Psoas muscle (tissue), 8 donors: ENCODE measurements around the gene CCDC69. TPM values are rescaled to one million over a fixed set of nuclear protein-coding genes. Genes with fewer than 3 reads are reported as not detected.
A peak's percentile ranks its signal among the peaks of the same experiment; 100 is the strongest.

Experiments
- ATAC-seq, 4 donors: fragments of 200-7000 bp; cut with Tn5 transposase; one replicate each; pipeline ENCODE4 v1.9.1; 2020; ENCODE audit warnings: moderate library complexity in 3 of 4, mild to moderate bottlenecking in 2 of 4
- DNase-seq, 2 donors: peaks; one replicate each; pipeline ENCODE4 v3.0.0-alpha.2; 2020
- H3K27ac ChIP-seq: fragments of 200-600 bp; one replicate; pipeline ENCODE4 v1.8.0; 2022
- H3K27me3 ChIP-seq, 3 donors: fragments of 200-600 bp in 1 of 3; one replicate each; pipeline versions ENCODE4 v1.6.1 to v1.8.0; 2013 to 2022; ENCODE audit warnings: low read length in 2 of 3, mild to moderate bottlenecking in 2 of 3, moderate library complexity in 1 of 3; ENCODE audit not compliant: insufficient read depth in 3 of 3
- H3K36me3 ChIP-seq, 2 donors: fragments of 200-600 bp in 1 of 2; one replicate each; pipeline versions ENCODE4 v1.6.1 to v1.8.0; 2013 to 2022; ENCODE audit warnings: low read depth in 1 of 2, mild to moderate bottlenecking in 1 of 2, moderate library complexity in 1 of 2; ENCODE audit not compliant: insufficient read depth in 1 of 2
- H3K4me1 ChIP-seq: fragments of 200-600 bp; one replicate; pipeline ENCODE4 v1.8.0; 2022
- H3K4me3 ChIP-seq: fragments of 200-600 bp; one replicate; pipeline ENCODE4 v1.8.0; 2022; ENCODE audit warnings: mild to moderate bottlenecking
- H3K9me3 ChIP-seq: fragments of 200-600 bp; one replicate; pipeline ENCODE4 v1.8.0; 2022
- CTCF ChIP-seq: fragments of 200-600 bp; IDR thresholded peaks from one replicate; pipeline ENCODE4 v1.8.0; 2022; ENCODE audit warnings: antibody characterized with exemption
- WGBS, 3 donors: extraction: QIAGEN DNeasy Blood & Tissue Kit; methylation state at CpG; one replicate each; pipeline versions ENCODE4 v1.1.6 to v1.1.7; 2013; 5-methylcytosine and 5-hydroxymethylcytosine counted together
- intact Hi-C, 2 donors: fragments of 100-400 bp; cut with DNase I; formaldehyde crosslinking; loops; one replicate each; pipeline versions ENCODE4 v1.11.0 to v1.14.2; 2022
- polyA plus RNA-seq, 3 donors: library from polyadenylated mRNA; stranded (reverse); fragments of 200-250 nt; gene quantifications; one replicate each; pipeline ENCODE4 v1.2.3, GENCODE V29; 2013
- total RNA-seq, 4 donors: library from RNA; stranded (reverse); fragmentation: NEBNext Ultra II Directional in 2 of 4; extraction: Animal tissue kit (Norgen Biotek cat#: 25700) in 2 of 4; gene quantifications; one replicate each; pipeline versions ENCODE4 v1.2.1 to v1.2.4, GENCODE V29; 2021 to 2023
- donor health status: healthy with polysubstance abuse.
- donor health status: DM: no; HTN: no; CAD: no; lungs with moderate emphysema.
- donor health status: Bipolar disorder and iron deficiency.
- donor health status: healthy.
- donor health status: DM: yes; HTN: yes; CAD: no.
- donor health status: DM: no; HTN: no; CAD: no.
- donor health status: DM: no; HTN: no; CAD: no.
- donor health status: DM: yes; HTN: yes; CAD: no.

Gene CCDC69
- total and polyA plus RNA-seq, 7 donors: 27.0 to 180 (median 65.9) TPM

GRCh38 chr5:151221574-151221973, 2.3 kb downstream of the CCDC69 start:
- WGBS, 3 donors: 71 to 89% (median 82%) methylated on average over 3 of the region's 3 CpGs
- peak; percentile 35 to 66 (median 54) for ATAC-seq
- DNase-seq: no peak
- peak overlapping the region; percentile 88 for H3K27ac ChIP-seq
- no peak for TF ChIP-seq CTCF
- H3K4me3 ChIP-seq: peak overlapping the region; percentile 82
- no peaks in the 10 kb centered on the region for H3K27me3 ChIP-seq
- intact Hi-C loops: no loop called here
- H3K9me3 ChIP-seq: no peaks in the 10 kb centered on the region
- peaks cover 58% of the 10 kb centered on the region for H3K4me1 ChIP-seq
- no peaks in the 10 kb centered on the region for H3K36me3 ChIP-seq

GRCh38 chr5:151219789-151220188, 4.1 kb downstream of the CCDC69 start:
- no peaks in the 10 kb centered on the region for H3K9me3 ChIP-seq
- 54 to 72% (median 63%) methylated on average over 7 of the region's 7 CpGs for WGBS, 3 donors
- no peaks in the 10 kb centered on the region for H3K27me3 ChIP-seq
- H3K4me3 ChIP-seq: no peak overlapping the region
- ATAC-seq (no peak), DNase-seq (no peak)
- peak overlapping the region; percentile 88 for H3K27ac ChIP-seq
- H3K36me3 ChIP-seq: no peaks in the 10 kb centered on the region
- no peak for TF ChIP-seq CTCF
- H3K4me1 ChIP-seq: peaks cover 75% of the 10 kb centered on the region
- intact Hi-C loops: no loop called here

GRCh38 chr5:151219138-151219537, 4.8 kb downstream of the CCDC69 start:
- Histone ChIP-seq H3K36me3 (no peaks in the 10 kb centered on the region), H3K27me3 (no peaks in the 10 kb centered on the region), H3K4me3 (no peak overlapping the region), H3K27ac (peak overlapping the region; percentile 88), H3K4me1 (peaks cover 77% of the 10 kb centered on the region), H3K9me3 (no peaks in the 10 kb centered on the region)
- intact Hi-C loops: no loop called here
- DNase-seq (no peak), ATAC-seq (no peak)
- TF ChIP-seq CTCF: no peak
- 79 to 94% (median 85%) methylated on average over 9 of the region's 9 CpGs for WGBS, 3 donors

GRCh38 chr5:151218177-151218576, 5.7 kb downstream of the CCDC69 start:
- DNase-seq: no peak
- no peaks in the 10 kb centered on the region for H3K27me3 ChIP-seq
- 19 to 33% (median 22%) methylated on average over 6 of the region's 6 CpGs for WGBS, 3 donors
- no peak for TF ChIP-seq CTCF
- peaks cover 87% of the 10 kb centered on the region for H3K4me1 ChIP-seq
- H3K4me3 ChIP-seq: no peak overlapping the region
- H3K36me3 ChIP-seq: no peaks in the 10 kb centered on the region
- intact Hi-C loops: no loop called here
- peak overlapping the region; percentile 88 for H3K27ac ChIP-seq
- H3K9me3 ChIP-seq: no peaks in the 10 kb centered on the region
- ATAC-seq: no peak

- Histone ChIP-seq H3K36me3 (no peaks in the 10 kb centered on the region), H3K4me1 (peaks cover 83% of the 10 kb centered on the region), H3K27me3 (no peaks in the 10 kb centered on the region), H3K9me3 (no peaks in the 10 kb centered on the region), H3K27ac (peak overlapping the region; percentile 88), H3K4me3 (no peak overlapping the region)
- no peak for DNase-seq
- intact Hi-C loops: no loop called here
- TF ChIP-seq CTCF: no peak
- no peak for ATAC-seq
- 59 to 78% (median 68%) methylated on average over 5 of the region's 5 CpGs for WGBS, 3 donors
Observed at GRCh38 chr5:151216781-151217180, 7.1 kb downstream of the CCDC69 start.
